ENCODE results near the gene LRCH4. TPM values are rescaled to one million over a fixed set of nuclear protein-coding genes. Genes with fewer than 3 reads are reported as not detected.
A peak's percentile ranks its signal among the peaks of the same experiment; 100 is the strongest.

Gene LRCH4
- total and polyA plus RNA-seq, 9 of the 15 experiments (the other 6 are each of a cell fraction or from before 2014, with no cell fraction given), result 0.06 to 63.3 (median 15.0) TPM

GRCh38 chr7:100604976-100605911, 19.3 kb upstream of the LRCH4 start (continued):
- TF ChIP-seq, protein P1, sequence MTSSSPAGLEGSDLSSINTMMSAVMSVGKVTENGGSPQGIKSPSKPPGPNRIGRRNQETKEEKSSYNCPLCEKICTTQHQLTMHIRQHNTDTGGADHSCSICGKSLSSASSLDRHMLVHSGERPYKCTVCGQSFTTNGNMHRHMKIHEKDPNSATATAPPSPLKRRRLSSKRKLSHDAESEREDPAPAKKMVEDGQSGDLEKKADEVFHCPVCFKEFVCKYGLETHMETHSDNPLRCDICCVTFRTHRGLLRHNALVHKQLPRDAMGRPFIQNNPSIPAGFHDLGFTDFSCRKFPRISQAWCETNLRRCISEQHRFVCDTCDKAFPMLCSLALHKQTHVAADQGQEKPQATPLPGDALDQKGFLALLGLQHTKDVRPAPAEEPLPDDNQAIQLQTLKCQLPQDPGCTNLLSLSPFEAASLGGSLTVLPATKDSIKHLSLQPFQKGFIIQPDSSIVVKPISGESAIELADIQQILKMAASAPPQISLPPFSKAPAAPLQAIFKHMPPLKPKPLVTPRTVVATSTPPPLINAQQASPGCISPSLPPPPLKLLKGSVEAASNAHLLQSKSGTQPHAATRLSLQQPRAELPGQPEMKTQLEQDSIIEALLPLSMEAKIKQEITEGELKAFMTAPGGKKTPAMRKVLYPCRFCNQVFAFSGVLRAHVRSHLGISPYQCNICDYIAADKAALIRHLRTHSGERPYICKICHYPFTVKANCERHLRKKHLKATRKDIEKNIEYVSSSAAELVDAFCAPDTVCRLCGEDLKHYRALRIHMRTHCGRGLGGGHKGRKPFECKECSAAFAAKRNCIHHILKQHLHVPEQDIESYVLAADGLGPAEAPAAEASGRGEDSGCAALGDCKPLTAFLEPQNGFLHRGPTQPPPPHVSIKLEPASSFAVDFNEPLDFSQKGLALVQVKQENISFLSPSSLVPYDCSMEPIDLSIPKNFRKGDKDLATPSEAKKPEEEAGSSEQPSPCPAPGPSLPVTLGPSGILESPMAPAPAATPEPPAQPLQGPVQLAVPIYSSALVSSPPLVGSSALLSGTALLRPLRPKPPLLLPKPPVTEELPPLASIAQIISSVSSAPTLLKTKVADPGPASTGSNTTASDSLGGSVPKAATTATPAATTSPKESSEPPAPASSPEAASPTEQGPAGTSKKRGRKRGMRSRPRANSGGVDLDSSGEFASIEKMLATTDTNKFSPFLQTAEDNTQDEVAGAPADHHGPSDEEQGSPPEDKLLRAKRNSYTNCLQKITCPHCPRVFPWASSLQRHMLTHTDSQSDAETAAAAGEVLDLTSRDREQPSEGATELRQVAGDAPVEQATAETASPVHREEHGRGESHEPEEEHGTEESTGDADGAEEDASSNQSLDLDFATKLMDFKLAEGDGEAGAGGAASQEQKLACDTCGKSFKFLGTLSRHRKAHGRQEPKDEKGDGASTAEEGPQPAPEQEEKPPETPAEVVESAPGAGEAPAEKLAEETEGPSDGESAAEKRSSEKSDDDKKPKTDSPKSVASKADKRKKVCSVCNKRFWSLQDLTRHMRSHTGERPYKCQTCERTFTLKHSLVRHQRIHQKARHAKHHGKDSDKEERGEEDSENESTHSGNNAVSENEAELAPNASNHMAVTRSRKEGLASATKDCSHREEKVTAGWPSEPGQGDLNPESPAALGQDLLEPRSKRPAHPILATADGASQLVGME (CRISPR knock-in tag; IDR thresholded peaks at IDR 0.05), result 0 out of 2 replicates have a peak, but pooled peaks have one; percentile 16
- 0 out of 2 replicates have a peak, but pooled peaks have one; percentile 36 for TF ChIP-seq ZBED1 (IDR thresholded peaks at IDR 0.05)
- TF ChIP-seq RBFOX2 (IDR thresholded peaks at IDR 0.05; ENCODE audit: low read depth, low read length), result peak; percentile 42; the same call in 1 of the 2 replicates
- peak; percentile 34; the same call in 1 of the 2 replicates for TF ChIP-seq ZNF395 (CRISPR knock-in tag; IDR thresholded peaks at IDR 0.05)
- TF ChIP-seq RB1 (IDR thresholded peaks at IDR 0.05; ENCODE audit: low read depth), result 0 out of 2 replicates have a peak, but pooled peaks have one; percentile 12
- TF ChIP-seq, protein P2, sequence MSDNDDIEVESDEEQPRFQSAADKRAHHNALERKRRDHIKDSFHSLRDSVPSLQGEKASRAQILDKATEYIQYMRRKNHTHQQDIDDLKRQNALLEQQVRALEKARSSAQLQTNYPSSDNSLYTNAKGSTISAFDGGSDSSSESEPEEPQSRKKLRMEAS (CRISPR knock-in tag; IDR thresholded peaks at IDR 0.05), result peak; percentile 55
- 0 out of 2 replicates have a peak, but pooled peaks have one; percentile 35 for TF ChIP-seq MYC (IDR thresholded peaks at IDR 0.05; ENCODE audit: low read depth, low read length)
- peak; percentile 2; the same call in 1 of the 2 replicates for TF ChIP-seq MYC (CRISPR knock-in tag; IDR thresholded peaks at IDR 0.05; ENCODE audit: borderline replicate concordance, low read depth)
- TF ChIP-seq ZNF354B (CRISPR knock-in tag; IDR thresholded peaks at IDR 0.05), result no peak
- peak; percentile 78 for TF ChIP-seq CXXC5 (CRISPR knock-in tag; IDR thresholded peaks at IDR 0.05)
- TF ChIP-seq PHF21A (IDR thresholded peaks at IDR 0.05; ENCODE audit: borderline replicate concordance, low read depth), result peak; percentile 90
- TF ChIP-seq, protein P3, sequence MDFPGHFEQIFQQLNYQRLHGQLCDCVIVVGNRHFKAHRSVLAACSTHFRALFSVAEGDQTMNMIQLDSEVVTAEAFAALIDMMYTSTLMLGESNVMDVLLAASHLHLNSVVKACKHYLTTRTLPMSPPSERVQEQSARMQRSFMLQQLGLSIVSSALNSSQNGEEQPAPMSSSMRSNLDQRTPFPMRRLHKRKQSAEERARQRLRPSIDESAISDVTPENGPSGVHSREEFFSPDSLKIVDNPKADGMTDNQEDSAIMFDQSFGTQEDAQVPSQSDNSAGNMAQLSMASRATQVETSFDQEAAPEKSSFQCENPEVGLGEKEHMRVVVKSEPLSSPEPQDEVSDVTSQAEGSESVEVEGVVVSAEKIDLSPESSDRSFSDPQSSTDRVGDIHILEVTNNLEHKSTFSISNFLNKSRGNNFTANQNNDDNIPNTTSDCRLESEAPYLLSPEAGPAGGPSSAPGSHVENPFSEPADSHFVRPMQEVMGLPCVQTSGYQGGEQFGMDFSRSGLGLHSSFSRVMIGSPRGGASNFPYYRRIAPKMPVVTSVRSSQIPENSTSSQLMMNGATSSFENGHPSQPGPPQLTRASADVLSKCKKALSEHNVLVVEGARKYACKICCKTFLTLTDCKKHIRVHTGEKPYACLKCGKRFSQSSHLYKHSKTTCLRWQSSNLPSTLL (IDR thresholded peaks at IDR 0.05), result 0 out of 2 replicates have a peak, but pooled peaks have one; percentile 1
- TF ChIP-seq ZNF583 (CRISPR knock-in tag; IDR thresholded peaks at IDR 0.05), result no peak
- peak; percentile 12; the same call in 1 of the 2 replicates for TF ChIP-seq CBX1 (IDR thresholded peaks at IDR 0.05; ENCODE audit: low read depth)
- no peak for TF ChIP-seq ZC3H4 (CRISPR knock-in tag; IDR thresholded peaks at IDR 0.05; ENCODE audit: borderline replicate concordance)
- TF ChIP-seq CBX5 (IDR thresholded peaks at IDR 0.05; ENCODE audit: borderline replicate concordance, low read depth), result no peak
- TF ChIP-seq ZNF445 (CRISPR knock-in tag; IDR thresholded peaks at IDR 0.05; ENCODE audit: low read depth), result no peak
- TF ChIP-seq ESRRA (IDR thresholded peaks at IDR 0.05; ENCODE audit: borderline replicate concordance, low read depth), result peak; percentile 93

All from K562 (cell line).